ENCODE results near the gene GNAT3. TPM values are rescaled to one million over a fixed set of nuclear protein-coding genes. Genes with fewer than 3 reads are reported as not detected.

GNAT3 gene
- total RNA-seq, 4 donors from 2014 or later, result not detected

GRCh38 chr7:80478683-80479082 lies 33.2 kb downstream of the GNAT3 start:
- Histone ChIP-seq H3K36me3 (no peaks in the 10 kb centered on the region), H3K27ac (no peak overlapping the region), H3K4me3 (no peak overlapping the region), H3K27me3 (no peaks in the 10 kb centered on the region), H3K4me1 (no peaks in the 10 kb centered on the region), H3K9me3 (no peaks in the 10 kb centered on the region)
- WGBS, 2 donors (ENCODE audit: low coverage in 1 of 2), result 77 to 80% methylated on average over 2 of the region's 2 CpGs
- no peak for ATAC-seq
- TF ChIP-seq, protein P1, sequence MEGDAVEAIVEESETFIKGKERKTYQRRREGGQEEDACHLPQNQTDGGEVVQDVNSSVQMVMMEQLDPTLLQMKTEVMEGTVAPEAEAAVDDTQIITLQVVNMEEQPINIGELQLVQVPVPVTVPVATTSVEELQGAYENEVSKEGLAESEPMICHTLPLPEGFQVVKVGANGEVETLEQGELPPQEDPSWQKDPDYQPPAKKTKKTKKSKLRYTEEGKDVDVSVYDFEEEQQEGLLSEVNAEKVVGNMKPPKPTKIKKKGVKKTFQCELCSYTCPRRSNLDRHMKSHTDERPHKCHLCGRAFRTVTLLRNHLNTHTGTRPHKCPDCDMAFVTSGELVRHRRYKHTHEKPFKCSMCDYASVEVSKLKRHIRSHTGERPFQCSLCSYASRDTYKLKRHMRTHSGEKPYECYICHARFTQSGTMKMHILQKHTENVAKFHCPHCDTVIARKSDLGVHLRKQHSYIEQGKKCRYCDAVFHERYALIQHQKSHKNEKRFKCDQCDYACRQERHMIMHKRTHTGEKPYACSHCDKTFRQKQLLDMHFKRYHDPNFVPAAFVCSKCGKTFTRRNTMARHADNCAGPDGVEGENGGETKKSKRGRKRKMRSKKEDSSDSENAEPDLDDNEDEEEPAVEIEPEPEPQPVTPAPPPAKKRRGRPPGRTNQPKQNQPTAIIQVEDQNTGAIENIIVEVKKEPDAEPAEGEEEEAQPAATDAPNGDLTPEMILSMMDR (IDR thresholded peaks at IDR 0.05), result no peak
- TF ChIP-seq EP300 (IDR thresholded peaks at IDR 0.05), result no peak

DNA sequence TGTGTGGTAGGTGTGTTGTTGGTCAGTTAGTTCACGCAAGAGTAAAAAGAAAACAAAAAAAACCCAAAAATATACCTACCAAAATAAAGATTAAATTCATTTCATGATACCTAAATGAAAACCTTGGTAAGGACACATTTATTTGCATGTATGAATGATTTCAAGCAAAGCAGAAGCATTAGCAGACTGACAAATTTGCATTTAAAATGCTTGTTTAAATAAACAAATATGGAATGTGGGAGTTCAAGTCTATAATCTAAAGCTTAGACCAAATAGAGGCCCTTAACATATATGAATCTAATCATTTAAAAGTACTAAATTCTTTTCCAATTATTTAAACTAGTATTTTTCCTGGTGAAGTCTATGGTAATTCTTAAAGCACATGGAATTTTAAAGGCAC lies 35.8 kb downstream of the GNAT3 start:
- Histone ChIP-seq H3K4me3 (no peak overlapping the region), H3K27ac (no peak overlapping the region), H3K4me1 (no peaks in the 10 kb centered on the region), H3K36me3 (no peaks in the 10 kb centered on the region), H3K9me3 (no peaks in the 10 kb centered on the region), H3K27me3 (no peaks in the 10 kb centered on the region)
- TF ChIP-seq POLR2AphosphoS5 (IDR thresholded peaks at IDR 0.05) (no peak), POLR2A (IDR thresholded peaks at IDR 0.05) (no peak), EP300 (IDR thresholded peaks at IDR 0.05) (no peak)
- TF ChIP-seq, protein P1 (IDR thresholded peaks at IDR 0.05), result no peak
- WGBS, 2 donors (ENCODE audit: low coverage in 1 of 2), result 91 to 100% methylated on average over 1 of the region's 1 CpG
- ATAC-seq, result no peak

DNA sequence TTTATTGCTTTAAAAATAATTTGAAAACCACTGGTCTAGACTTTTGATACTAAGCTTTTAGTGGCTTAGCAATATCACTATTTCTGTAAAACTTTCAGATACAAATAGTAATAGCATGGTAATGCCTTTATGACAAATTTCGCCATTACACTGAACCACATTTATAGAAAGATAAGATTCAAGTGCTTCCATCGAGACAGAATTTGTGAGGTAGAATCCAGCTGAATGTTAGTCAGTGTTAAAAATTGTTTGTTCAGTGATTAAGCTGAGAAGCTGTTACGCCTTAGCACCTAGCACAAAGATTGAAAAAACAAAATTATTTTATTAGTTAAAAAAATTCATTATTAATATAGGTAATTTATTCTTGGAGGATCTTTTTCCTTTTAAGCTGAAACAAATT lies 36.5 kb downstream of the GNAT3 start:
- no peak overlapping the region for H3K27ac ChIP-seq
- 89 to 97% methylated on average over 3 of the region's 3 CpGs for WGBS, 2 donors (ENCODE audit: low coverage in 1 of 2)
- TF ChIP-seq, protein P1 (IDR thresholded peaks at IDR 0.05), result no peak
- no peak for TF ChIP-seq EP300 (IDR thresholded peaks at IDR 0.05)
- TF ChIP-seq POLR2A (IDR thresholded peaks at IDR 0.05), result no peak
- no peak for TF ChIP-seq POLR2AphosphoS5 (IDR thresholded peaks at IDR 0.05)
- H3K9me3 ChIP-seq, result no peaks in the 10 kb centered on the region
- H3K36me3 ChIP-seq, result no peaks in the 10 kb centered on the region
- H3K27me3 ChIP-seq, result no peaks in the 10 kb centered on the region
- no peak overlapping the region for H3K4me3 ChIP-seq
- H3K4me1 ChIP-seq, result no peaks in the 10 kb centered on the region
- ATAC-seq, result no peak

GRCh38 chr7:80473751-80474150 lies 38.1 kb downstream of the GNAT3 start:
- ATAC-seq, result no peak
- TF ChIP-seq, protein P1 (IDR thresholded peaks at IDR 0.05), result no peak
- no peak for TF ChIP-seq EP300 (IDR thresholded peaks at IDR 0.05)
- Histone ChIP-seq H3K27me3 (no peaks in the 10 kb centered on the region), H3K4me3 (no peak overlapping the region), H3K36me3 (no peaks in the 10 kb centered on the region), H3K9me3 (no peaks in the 10 kb centered on the region), H3K4me1 (no peaks in the 10 kb centered on the region), H3K27ac (no peak overlapping the region)
- 90 to 100% methylated on average over 1 of the region's 1 CpG for WGBS, 2 donors (ENCODE audit: low coverage in 1 of 2)

DNA sequence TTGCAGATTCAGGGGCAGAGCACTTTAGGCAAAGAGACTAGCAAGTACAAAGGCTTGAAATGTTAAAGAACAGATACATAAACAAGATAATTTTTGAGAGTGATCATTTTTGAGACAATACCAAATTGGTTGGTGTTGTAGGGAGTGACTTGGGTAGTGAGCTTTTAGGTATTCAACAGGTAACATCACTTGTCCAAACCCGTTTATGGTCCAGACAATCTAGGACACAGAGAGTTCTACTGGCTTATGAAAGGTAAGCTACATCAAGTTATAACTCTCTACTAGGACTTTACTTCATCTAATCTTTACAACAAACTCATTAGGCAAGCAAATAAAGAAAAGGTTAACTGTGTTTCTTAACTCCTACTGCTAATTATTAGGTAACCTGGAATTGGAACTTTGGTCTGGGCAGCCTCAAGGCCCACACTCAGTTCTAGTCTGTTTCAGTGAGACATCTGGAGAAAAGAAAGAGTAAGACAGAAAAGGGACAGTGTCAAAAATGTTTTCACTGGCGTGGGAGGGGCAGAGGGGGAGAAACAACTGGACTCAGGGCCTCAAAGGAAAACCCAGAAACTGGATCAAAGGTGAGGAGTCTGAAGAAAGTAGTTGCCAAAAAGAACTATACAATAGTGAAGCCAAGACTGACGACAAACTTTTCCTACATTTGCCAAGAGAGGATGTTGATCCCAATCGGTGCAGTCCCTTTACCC lies 39.2 kb downstream of the GNAT3 start:
- no peaks in the 10 kb centered on the region for H3K4me1 ChIP-seq
- no peak for ATAC-seq
- no peaks in the 10 kb centered on the region for H3K36me3 ChIP-seq
- H3K27ac ChIP-seq, result no peak overlapping the region
- no peaks in the 10 kb centered on the region for H3K9me3 ChIP-seq
- H3K27me3 ChIP-seq, result no peaks in the 10 kb centered on the region
- 40 to 54% methylated on average over 3 to 4 of the region's 4 CpGs for WGBS, 2 donors (ENCODE audit: low coverage in 1 of 2)
- H3K4me3 ChIP-seq, result no peak overlapping the region
- TF ChIP-seq, protein P1 (IDR thresholded peaks at IDR 0.05), result no peak
- no peak for TF ChIP-seq EP300 (IDR thresholded peaks at IDR 0.05)
- TF ChIP-seq POLR2A (IDR thresholded peaks at IDR 0.05), result no peak
- no peak for TF ChIP-seq POLR2AphosphoS5 (IDR thresholded peaks at IDR 0.05)
